Effector memory CD4-positive, alpha-beta T cell (primary cell): ENCODE results near the gene KCNN3.

Source experiments
- DNase-seq, 3 donors: peaks; one replicate each; pipeline ENCODE4 v3.0.0-alpha.2; 2020
- H3K27ac ChIP-seq: 2 replicates; pipeline ENCODE4 v1.7.0; 2013; ENCODE audit warnings: mild to moderate bottlenecking, low read length, moderate library complexity; ENCODE audit not compliant: insufficient read depth, poor library complexity, severe bottlenecking
- H3K27me3 ChIP-seq: replicated peaks from 2 replicates; pipeline ENCODE4 v1.7.0; 2013; ENCODE audit warnings: mild to moderate bottlenecking, low read length; ENCODE audit not compliant: insufficient read depth, control insufficient read depth, poor library complexity, severe bottlenecking
- H3K36me3 ChIP-seq: 2 replicates; pipeline ENCODE4 v1.7.0; 2013; ENCODE audit warnings: mild to moderate bottlenecking, low read length, moderate library complexity; ENCODE audit not compliant: control insufficient read depth, insufficient read depth
- H3K4me1 ChIP-seq: 2 replicates; pipeline ENCODE4 v1.7.0; 2013; ENCODE audit warnings: low read length, mild to moderate bottlenecking; ENCODE audit not compliant: control insufficient read depth, insufficient read depth, poor library complexity, severe bottlenecking
- H3K4me3 ChIP-seq: 2 replicates; pipeline ENCODE4 v1.7.0; 2013; ENCODE audit warnings: low read length, low read depth, mild to moderate bottlenecking; ENCODE audit not compliant: insufficient read depth, poor library complexity, severe bottlenecking
- H3K9me3 ChIP-seq: 2 replicates; pipeline ENCODE4 v1.7.0; 2013; ENCODE audit warnings: mild to moderate bottlenecking, low read length, moderate library complexity; ENCODE audit not compliant: control insufficient read depth

The KCNN3 gene

DNA sequence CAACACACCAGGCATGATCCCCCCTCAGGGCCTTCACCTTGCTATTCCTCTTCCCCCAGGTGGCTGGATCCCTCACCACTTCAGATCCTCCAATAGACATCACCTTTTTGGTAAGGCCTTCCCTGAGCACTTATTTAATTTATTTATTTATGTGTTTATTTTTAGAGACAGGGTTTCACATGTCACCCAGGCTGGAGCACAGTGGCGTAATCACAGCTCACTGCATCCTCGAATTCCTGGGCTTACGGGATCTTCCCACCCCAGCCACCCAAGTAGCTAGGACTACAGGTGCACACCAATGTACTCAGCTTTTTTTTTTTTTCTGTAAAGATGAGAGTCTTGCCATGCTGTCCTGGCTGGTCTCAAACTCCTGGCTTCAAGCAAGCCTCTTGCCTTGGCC, 17.2 kb downstream of the KCNN3 start:
- no peaks in the 10 kb centered on the region for H3K27me3 ChIP-seq
- no peak for DNase-seq
- H3K4me3 ChIP-seq = no peak overlapping the region
- no peak overlapping the region for H3K27ac ChIP-seq
- H3K9me3 ChIP-seq = no peaks in the 10 kb centered on the region
- no peaks in the 10 kb centered on the region for H3K36me3 ChIP-seq
- H3K4me1 ChIP-seq = no peaks in the 10 kb centered on the region

DNA sequence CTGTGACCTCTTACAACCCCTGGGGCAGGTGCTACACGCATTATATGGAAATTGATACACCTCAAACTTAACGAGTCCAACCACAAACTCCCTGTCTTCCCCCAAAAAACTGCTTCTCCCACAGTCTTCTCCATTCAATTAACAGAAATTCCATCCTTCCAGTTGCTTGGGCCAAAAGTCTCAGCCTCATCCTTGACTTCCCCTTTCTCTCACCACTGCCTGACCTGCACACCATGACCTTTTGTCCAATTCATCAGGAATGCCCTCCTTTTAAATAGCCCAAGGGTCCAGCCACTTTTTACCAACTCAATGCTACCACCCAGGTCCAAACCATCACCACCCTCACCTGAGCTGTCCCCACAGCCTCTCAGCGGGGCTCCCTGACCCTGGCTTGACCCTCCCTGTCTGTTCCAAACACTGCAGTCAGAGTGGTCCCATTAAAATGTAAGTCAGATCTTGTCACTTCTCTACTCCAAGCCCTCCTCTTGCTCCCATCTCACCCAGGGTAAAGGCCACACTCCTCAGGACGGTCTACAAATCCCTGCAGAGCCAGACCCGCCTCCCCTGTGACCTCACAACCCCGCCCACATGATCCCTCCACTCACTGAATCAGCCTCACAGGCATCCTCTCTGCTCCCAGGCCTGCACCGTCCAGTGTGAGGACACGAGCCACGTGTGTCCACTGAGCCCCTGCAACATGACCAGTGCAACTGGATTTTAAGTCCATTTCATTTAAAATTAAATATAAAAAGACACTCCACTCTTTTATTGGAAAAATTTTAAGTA, 18.5 kb downstream of the KCNN3 start:
- Histone ChIP-seq H3K27me3 (no peaks in the 10 kb centered on the region), H3K4me1 (no peaks in the 10 kb centered on the region), H3K9me3 (no peaks in the 10 kb centered on the region), H3K36me3 (no peaks in the 10 kb centered on the region), H3K4me3 (no peak overlapping the region), H3K27ac (no peak overlapping the region)
- DNase-seq = no peak

DNA sequence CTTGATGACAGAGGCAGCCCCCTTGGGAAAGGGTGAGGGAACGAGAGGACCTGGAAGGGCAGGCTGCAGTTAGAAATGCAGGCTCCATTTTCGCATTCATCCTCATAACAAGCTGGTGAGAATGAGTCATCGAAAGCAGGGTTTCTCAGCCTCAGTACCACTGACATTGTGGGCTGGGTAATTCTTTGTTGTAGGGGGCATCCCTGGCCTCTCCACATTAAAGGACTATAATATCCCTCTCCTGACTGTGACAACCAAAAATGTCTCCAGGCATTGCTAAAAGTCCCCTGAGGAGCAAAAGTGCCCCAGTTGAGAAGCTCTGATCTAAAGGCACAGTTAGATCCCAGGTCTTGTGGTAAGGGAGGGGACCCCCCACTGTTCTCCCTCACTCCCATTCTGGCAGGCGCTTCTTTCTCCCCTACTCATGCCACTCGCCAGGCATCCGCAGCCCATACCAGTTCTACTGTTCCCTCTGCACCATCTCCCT, 20.4 kb downstream of the KCNN3 start:
- Histone ChIP-seq H3K27me3 (no peaks in the 10 kb centered on the region), H3K36me3 (no peaks in the 10 kb centered on the region), H3K4me3 (no peak overlapping the region), H3K4me1 (no peaks in the 10 kb centered on the region), H3K27ac (no peak overlapping the region), H3K9me3 (no peaks in the 10 kb centered on the region)
- DNase-seq = no peak

DNA sequence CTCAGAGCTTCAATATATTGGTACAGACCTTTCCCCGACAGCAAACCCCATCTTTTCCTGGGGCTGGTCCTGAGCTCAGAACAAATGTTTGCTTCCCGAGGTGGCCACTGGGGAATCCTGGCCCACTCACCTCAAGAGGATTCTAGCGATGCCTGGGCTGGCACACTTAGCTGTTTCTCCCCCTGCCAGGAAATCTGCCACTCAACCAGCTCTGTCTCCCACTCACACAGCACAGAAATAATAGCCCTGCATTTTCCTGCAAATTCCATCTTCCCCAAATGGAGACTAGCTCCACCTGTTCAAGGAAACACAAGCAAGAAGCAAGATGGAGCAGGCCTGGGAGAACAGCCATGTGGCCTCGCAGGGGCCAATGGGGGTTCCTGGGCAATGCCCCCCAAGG, 21.1 kb downstream of the KCNN3 start:
- Histone ChIP-seq H3K27me3 (no peaks in the 10 kb centered on the region), H3K27ac (no peak overlapping the region), H3K36me3 (no peaks in the 10 kb centered on the region), H3K4me3 (no peak overlapping the region), H3K9me3 (no peaks in the 10 kb centered on the region), H3K4me1 (no peaks in the 10 kb centered on the region)
- no peak for DNase-seq

DNA sequence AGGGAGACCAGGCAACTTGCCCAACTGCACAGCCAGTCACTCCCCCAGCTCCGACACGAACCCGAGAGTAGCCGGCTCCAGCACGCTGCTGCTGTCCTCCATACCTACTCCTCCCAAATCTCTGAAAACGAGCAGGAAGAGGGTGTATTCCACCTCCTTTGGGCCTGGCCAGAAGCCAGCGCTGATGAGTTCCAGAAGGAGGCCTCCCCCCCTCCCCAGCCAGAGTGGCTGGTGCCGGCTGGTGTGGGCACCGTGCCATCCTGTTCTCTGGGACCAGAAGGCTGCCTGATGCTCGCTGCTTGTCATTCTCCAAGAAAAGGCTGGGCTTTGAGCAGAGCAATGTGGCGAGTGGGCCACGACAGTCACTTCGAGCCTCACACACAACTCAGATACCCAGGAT, 22.2 kb downstream of the KCNN3 start:
- no peak overlapping the region for H3K4me3 ChIP-seq
- no peaks in the 10 kb centered on the region for H3K4me1 ChIP-seq
- no peaks in the 10 kb centered on the region for H3K27me3 ChIP-seq
- no peaks in the 10 kb centered on the region for H3K9me3 ChIP-seq
- no peak overlapping the region for H3K27ac ChIP-seq
- no peak for DNase-seq
- no peaks in the 10 kb centered on the region for H3K36me3 ChIP-seq

DNA sequence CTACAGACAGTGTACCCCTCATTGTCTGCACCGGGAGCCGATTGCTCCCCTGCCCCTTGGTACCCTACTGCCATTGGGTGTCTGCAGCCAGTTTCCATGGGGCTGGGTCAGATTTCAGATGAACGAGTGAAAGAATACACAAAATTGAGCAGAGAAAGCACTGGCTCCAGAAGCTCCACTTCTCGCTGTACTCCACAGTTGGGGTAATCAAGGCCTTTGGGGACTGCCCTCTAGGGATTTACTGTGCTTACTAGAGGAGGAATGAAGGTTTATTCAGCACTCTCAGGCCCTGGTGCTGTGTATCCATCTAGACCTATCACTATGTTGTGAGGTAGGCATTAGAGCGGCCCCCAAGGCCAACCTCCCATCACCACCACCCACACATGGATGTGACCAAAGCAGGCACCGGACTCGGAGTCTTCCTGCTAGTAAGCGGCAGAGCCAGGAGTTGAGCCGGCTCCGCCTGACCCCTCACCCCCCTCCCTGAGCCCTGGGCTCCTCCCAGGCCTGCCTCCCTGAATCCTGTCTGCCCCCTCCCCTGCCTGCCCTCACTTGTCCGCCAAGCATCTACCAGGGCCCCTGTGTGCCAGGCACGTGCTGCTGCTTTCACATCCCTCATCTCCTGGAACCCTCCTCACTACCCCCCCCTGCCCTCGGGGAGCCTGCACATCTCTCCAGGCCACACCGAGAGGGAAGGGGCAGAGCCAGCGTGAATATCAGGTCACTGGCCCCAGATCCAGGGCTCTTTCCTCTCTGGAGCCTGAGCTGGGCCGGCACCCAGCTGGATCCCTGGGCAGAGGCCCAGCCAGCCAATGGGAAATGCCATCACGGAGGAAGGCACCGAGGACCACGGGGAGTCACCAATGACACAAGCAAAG, 23.3 kb downstream of the KCNN3 start:
- H3K27me3 ChIP-seq = no peaks in the 10 kb centered on the region
- H3K4me3 ChIP-seq = no peak overlapping the region
- H3K36me3 ChIP-seq = no peaks in the 10 kb centered on the region
- no peak for DNase-seq
- no peak overlapping the region for H3K27ac ChIP-seq
- no peaks in the 10 kb centered on the region for H3K4me1 ChIP-seq
- H3K9me3 ChIP-seq = no peaks in the 10 kb centered on the region

DNA sequence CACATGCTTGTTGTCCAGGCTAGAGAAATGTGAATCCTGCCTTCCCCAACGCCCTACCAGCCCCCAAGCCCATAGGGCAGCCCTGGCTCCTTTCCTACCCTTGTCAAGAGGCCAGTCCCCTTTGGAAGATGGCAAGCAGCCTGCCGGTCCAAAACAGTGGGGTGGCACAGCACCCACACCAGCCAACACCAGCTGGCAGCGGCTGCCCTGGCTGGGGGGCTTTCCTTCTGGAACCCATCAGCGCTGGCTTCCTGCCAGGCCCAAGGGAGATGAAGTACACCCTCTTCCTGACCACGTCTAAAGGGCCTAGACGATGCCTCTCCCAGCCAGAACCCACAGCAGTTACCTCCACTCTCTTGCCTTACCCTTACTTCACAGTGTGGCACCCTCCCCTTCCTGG, 24.2 kb downstream of the KCNN3 start:
- Histone ChIP-seq H3K4me1 (no peaks in the 10 kb centered on the region), H3K4me3 (no peak overlapping the region), H3K27ac (no peak overlapping the region), H3K36me3 (no peaks in the 10 kb centered on the region), H3K9me3 (no peaks in the 10 kb centered on the region), H3K27me3 (no peaks in the 10 kb centered on the region)
- DNase-seq = no peak

DNA sequence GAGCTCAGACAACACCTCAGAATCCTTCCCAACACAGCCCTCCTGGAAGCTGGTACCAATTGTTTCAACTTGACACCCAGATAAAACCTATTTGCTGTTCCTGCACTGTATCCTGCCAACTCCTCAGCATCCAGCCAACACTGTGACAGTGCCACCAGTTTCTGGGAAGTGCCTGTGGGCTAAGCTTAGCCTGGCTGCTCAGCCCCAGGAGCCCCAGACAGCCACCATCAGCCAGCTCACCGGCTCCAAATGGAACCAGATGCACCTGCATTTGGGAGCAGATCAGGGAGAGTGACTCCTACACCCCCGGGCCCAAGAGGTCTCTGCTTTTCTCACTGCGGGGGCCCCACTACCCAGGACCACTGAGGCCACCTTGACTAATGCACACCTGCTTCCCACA, 24.9 kb downstream of the KCNN3 start:
- no peaks in the 10 kb centered on the region for H3K9me3 ChIP-seq
- H3K4me3 ChIP-seq = no peak overlapping the region
- no peak overlapping the region for H3K27ac ChIP-seq

DNA sequence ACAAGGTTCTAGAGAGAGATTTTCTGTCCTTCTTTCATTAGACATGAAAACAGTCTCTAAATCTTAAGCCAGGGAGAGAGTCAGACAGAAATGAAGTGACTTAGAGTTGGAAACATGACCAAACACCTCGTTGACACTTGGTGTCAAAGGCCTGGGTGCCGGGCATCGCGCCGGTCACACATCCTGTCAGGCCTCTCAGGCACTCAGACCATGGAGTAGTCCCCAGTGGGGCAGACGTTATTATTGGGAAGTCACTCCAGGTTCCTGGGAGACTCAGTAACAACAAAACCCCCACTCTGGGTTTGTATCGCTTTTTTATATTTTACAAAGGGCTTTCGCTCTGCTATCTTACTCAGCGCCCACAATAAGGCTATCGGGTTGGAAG, 25.8 kb downstream of the KCNN3 start:
- Histone ChIP-seq H3K27me3 (no peaks in the 10 kb centered on the region), H3K4me1 (no peaks in the 10 kb centered on the region), H3K36me3 (no peaks in the 10 kb centered on the region)

More for the DNA sequence above, 24.9 kb downstream of the KCNN3 start:
- H3K4me1 ChIP-seq = no peaks in the 10 kb centered on the region
- H3K27me3 ChIP-seq = no peaks in the 10 kb centered on the region
- DNase-seq = no peak
- H3K36me3 ChIP-seq = no peaks in the 10 kb centered on the region

More for the DNA sequence above, 25.8 kb downstream of the KCNN3 start:
- Histone ChIP-seq H3K27ac (no peak overlapping the region), H3K4me3 (no peak overlapping the region), H3K9me3 (no peaks in the 10 kb centered on the region)
- DNase-seq = no peak
